Body of pancreas (tissue), 4 donors: ENCODE data around the gene RAD51B. TPM values are rescaled to one million over a fixed set of nuclear protein-coding genes. Genes with fewer than 3 reads are reported as not detected.

ENCODE experiments used
- ATAC-seq: fragments of 150-250 bp; one replicate; pipeline ENCODE4 v1.9.1; 2016
- DNase-seq, 4 donors: peaks; one replicate each; pipeline ENCODE4 v3.0.0-alpha.2; 2019
- H3K27ac ChIP-seq, 4 donors: fragments of 200-600 bp; sonication (generic); 1 replicate in 3 of 4; 2 replicates in 1 of 4; pipeline versions ENCODE4 v1.5.1 to v1.6.1; 2016 to 2019; ENCODE audit warnings: mild to moderate bottlenecking in 1 of 4, mixed read lengths in 1 of 4, moderate library complexity in 1 of 4
- H3K27me3 ChIP-seq, 2 donors: fragments of 200-600 bp; sonication (generic); one replicate each; pipeline ENCODE4 v1.6.0; 2016; ENCODE audit warnings: mild to moderate bottlenecking in 1 of 2
- H3K36me3 ChIP-seq, 2 donors: fragments of 200-600 bp; sonication (generic); replicated peaks in 1 of 2; 2 replicates each; pipeline ENCODE4 v1.5.1; 2016; ENCODE audit warnings: low read depth in 2 of 2; ENCODE audit not compliant: insufficient read depth in 1 of 2
- H3K4me1 ChIP-seq: fragments of 200-600 bp; sonication (generic); one replicate; pipeline ENCODE4 v1.6.0; 2016
- H3K4me3 ChIP-seq, 2 donors: fragments of 200-600 bp; sonication (generic); 1 replicate in 1 of 2; 2 replicates in 1 of 2; pipeline ENCODE4 v1.5.1; 2016 to 2019
- H3K9me3 ChIP-seq, 3 donors: fragments of 200-600 bp; sonication (generic); 1 replicate in 2 of 3; 2 replicates in 1 of 3; pipeline ENCODE4 v1.5.1; 2016
- POLR2A ChIP-seq, 3 donors: fragments of 450-650 bp; IDR thresholded peaks; one replicate each; pipeline ENCODE4 v1.6.1; 2016; ENCODE audit warnings: antibody characterized with exemption in 3 of 3, mild to moderate bottlenecking in 2 of 3
- WGBS, 2 donors: methylation state at CpG; one replicate each; pipeline ENCODE4 v1.1.5; 2017; 5-methylcytosine and 5-hydroxymethylcytosine counted together
- intact Hi-C: fragments of 100-400 bp; cut with DNase I; formaldehyde crosslinking; loops from one replicate; pipeline ENCODE4 v1.15.1; 2023
- total RNA-seq, 2 donors: library from RNA; depleted of rRNA; stranded (reverse); fragments of >200 nt; gene quantifications; one replicate each; pipeline ENCODE4 v1.1.0, GENCODE V29; 2016
- TF ChIP-seq, protein P1 (sequence below), 7 experiments: fragments of 450-650 bp in 4 of 7; fragments of 200-600 bp in 3 of 7; sonication (generic) in 3 of 7; IDR thresholded peaks; one replicate each; pipeline ENCODE4 v1.5.1; 2016 to 2019; ENCODE audit warnings: antibody characterized with exemption in 7 of 7

The RAD51B gene
- total RNA-seq, 2 donors from 2014 or later = 12.2 to 29.6 TPM

DNA sequence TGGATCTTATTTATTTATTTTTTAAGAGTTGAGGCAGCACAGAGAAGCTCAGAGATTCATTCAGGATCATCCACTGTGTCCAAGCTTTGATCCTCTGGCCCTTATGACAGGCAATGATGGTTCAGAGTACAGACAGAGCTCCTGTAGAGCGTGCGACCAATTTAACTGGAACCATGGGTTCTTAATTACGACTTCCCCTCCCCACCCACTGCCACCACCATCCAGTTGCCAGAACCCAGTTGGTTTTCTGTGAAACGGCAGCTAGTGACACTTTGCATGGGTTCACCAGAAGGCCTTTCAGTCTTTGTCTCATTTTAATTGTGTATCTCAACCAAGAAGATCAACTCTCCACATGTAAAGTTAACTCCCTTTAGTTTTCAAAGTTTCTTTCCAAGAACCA lies 495.1 kb downstream of the RAD51B start:
- Histone ChIP-seq H3K4me1 (peaks cover 38% of the 10 kb centered on the region), H3K27ac (no peak overlapping the region), H3K36me3 (no peaks in the 10 kb centered on the region), H3K4me3 (no peak overlapping the region), H3K9me3 (no peaks in the 10 kb centered on the region), H3K27me3 (no peaks in the 10 kb centered on the region)
- DNase-seq (no peak), ATAC-seq (no peak)
- 75 to 92% methylated on average over 4 of the region's 4 CpGs for WGBS, 2 donors
- intact Hi-C loops = no loop called here
- TF ChIP-seq, protein P1, sequence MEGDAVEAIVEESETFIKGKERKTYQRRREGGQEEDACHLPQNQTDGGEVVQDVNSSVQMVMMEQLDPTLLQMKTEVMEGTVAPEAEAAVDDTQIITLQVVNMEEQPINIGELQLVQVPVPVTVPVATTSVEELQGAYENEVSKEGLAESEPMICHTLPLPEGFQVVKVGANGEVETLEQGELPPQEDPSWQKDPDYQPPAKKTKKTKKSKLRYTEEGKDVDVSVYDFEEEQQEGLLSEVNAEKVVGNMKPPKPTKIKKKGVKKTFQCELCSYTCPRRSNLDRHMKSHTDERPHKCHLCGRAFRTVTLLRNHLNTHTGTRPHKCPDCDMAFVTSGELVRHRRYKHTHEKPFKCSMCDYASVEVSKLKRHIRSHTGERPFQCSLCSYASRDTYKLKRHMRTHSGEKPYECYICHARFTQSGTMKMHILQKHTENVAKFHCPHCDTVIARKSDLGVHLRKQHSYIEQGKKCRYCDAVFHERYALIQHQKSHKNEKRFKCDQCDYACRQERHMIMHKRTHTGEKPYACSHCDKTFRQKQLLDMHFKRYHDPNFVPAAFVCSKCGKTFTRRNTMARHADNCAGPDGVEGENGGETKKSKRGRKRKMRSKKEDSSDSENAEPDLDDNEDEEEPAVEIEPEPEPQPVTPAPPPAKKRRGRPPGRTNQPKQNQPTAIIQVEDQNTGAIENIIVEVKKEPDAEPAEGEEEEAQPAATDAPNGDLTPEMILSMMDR (IDR thresholded peaks at IDR 0.05) = no peak
- no peak for TF ChIP-seq POLR2A (IDR thresholded peaks at IDR 0.05)

DNA sequence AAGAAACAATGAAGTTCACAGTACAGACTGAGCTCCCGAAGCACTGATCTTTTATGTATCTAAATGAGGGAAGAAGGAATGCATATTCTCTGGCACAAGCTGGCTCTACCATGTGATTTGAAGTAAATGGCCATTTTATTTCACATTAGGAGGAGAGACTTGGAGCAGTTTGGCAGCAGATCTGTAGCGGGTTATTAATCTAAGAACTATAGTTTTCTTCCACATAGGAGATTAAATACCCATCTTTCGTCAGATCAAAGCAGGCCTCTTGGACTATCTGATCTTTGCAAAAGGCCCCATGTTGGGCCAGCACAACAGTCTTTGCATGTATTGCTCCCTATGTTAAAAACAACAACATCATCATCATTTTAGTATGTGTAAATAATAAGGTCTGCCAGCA lies 495.5 kb downstream of the RAD51B start:
- WGBS, 2 donors = 75 to 95% methylated on average over 3 of the region's 3 CpGs
- peaks cover 35% of the 10 kb centered on the region for H3K4me1 ChIP-seq

DNA sequence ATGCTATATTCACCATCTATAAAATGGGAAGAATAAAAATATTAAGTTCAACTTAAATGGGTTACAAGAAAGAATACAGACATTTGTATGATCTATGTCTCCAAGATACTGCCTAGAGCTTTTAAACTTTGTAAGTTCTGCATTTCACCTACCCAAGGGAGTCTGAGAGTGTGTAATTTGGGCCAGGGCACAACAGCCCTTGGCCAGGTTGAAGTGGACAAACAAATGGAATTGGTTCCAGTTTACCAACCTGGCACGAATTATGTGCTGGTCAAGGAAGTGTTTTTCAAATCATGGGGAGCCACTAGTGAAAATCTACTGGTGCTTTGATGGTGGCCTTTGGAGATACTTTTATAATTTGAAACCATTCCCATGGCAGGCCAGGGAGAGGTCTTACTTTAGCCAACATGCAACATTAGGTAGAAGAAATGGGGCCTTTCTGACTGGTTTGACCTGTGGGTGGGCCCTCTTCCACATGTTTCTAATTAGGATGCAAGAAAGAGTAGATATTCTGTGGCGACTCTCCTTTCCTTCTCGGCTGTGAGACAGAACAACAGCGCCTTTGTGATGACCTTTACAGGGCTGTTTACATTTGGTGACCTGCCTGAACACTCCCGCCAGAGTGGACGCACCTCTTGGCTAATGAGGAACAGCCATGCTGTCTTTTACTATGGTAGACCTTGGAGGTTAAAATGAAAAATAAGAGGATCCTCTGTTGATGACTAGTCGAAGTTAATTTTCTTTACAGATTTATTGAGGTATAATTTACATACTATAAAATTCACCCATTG lies 496.7 kb downstream of the RAD51B start:
- H3K9me3 ChIP-seq = no peaks in the 10 kb centered on the region
- H3K36me3 ChIP-seq = no peaks in the 10 kb centered on the region
- no peak overlapping the region for H3K4me3 ChIP-seq
- WGBS, 2 donors = 48 to 82% methylated on average over 7 of the region's 7 CpGs
- no peak for ATAC-seq
- no peak for DNase-seq
- no peak overlapping the region for H3K27ac ChIP-seq
- no peaks in the 10 kb centered on the region for H3K27me3 ChIP-seq
- TF ChIP-seq, protein P1 (IDR thresholded peaks at IDR 0.05) = no peak
- TF ChIP-seq POLR2A (IDR thresholded peaks at IDR 0.05) = no peak
- intact Hi-C loops = no loop called here
- peaks cover 29% of the 10 kb centered on the region for H3K4me1 ChIP-seq

More for the DNA sequence above, 495.5 kb downstream of the RAD51B start:
- TF ChIP-seq, protein P1 (IDR thresholded peaks at IDR 0.05) = no peak
- TF ChIP-seq POLR2A (IDR thresholded peaks at IDR 0.05) = no peak
- Histone ChIP-seq H3K4me3 (no peak overlapping the region), H3K36me3 (no peaks in the 10 kb centered on the region), H3K27ac (no peak overlapping the region), H3K27me3 (no peaks in the 10 kb centered on the region), H3K9me3 (no peaks in the 10 kb centered on the region)
- intact Hi-C loops = no loop called here
- DNase-seq (no peak), ATAC-seq (no peak)

DNA sequence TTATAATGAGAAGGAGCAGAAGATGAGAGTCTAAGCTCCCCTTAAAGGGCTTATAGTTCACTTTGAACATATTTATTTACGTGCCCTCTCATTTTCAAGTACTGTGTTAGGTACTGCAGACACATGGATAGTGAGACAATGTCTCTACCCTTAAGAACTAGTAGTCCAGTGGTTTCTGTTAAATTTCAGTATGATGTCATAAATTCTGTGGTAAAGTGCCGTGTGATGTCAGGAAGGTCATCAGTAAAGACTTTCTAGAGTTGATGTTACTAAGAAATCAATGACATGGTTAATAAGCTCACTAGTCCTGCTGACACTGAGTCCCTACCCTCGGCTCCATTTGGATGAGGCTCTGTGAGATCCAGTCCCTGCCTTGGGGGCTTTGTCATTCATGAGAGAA lies 497.7 kb downstream of the RAD51B start:
- Histone ChIP-seq H3K9me3 (no peaks in the 10 kb centered on the region), H3K4me1 (peaks cover 22% of the 10 kb centered on the region), H3K27me3 (no peaks in the 10 kb centered on the region), H3K27ac (no peak overlapping the region), H3K4me3 (no peak overlapping the region), H3K36me3 (no peaks in the 10 kb centered on the region)
- TF ChIP-seq, protein P1 (IDR thresholded peaks at IDR 0.05) = no peak
- no peak for TF ChIP-seq POLR2A (IDR thresholded peaks at IDR 0.05)
- DNase-seq = no peak
- ATAC-seq = no peak
- intact Hi-C loops = no loop called here
- 89 to 93% methylated on average over 3 of the region's 3 CpGs for WGBS, 2 donors

DNA sequence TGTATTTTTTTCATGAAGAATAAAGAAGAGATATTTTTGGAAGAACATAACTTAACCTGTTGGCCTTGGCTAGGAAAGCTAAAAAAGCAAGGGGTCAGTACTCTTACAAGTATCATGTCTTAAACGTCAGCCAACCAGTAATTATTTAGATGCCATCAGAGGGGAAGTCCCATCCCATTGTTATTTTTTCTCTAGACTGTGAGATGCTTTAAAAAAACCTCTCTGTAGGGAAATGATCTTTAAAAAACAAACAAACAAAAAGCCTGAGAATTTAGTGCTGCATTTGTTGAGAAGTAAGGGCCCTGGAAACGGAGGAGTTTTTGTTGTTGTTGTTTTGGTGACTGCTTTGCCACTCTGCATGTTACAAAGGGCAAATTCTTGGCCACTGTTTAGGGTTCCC lies 499.2 kb downstream of the RAD51B start:
- 72 to 77% methylated on average over 2 of the region's 2 CpGs for WGBS, 2 donors
- no peaks in the 10 kb centered on the region for H3K36me3 ChIP-seq
- H3K27ac ChIP-seq = no peak overlapping the region
- ATAC-seq = no peak
- TF ChIP-seq POLR2A (IDR thresholded peaks at IDR 0.05) = no peak
- TF ChIP-seq, protein P1 (IDR thresholded peaks at IDR 0.05) = no peak
- DNase-seq = no peak
- no peaks in the 10 kb centered on the region for H3K27me3 ChIP-seq
- no peak overlapping the region for H3K4me3 ChIP-seq
- H3K9me3 ChIP-seq = no peaks in the 10 kb centered on the region
- peaks cover 6% of the 10 kb centered on the region for H3K4me1 ChIP-seq
- intact Hi-C loops = no loop called here
